Measurements from ENCODE around the gene NNT. TPM values are rescaled to one million over a fixed set of nuclear protein-coding genes. Genes with fewer than 3 reads are reported as not detected.

Gene NNT
- total and polyA plus RNA-seq, 10 donors, result 9.7 to 70.9 (median 52.9) TPM

GRCh38 chr5:43639566-43639965 lies 36.6 kb downstream of the NNT start:
- intact Hi-C loops (cut with DNase I; ENCODE audit: low total_unique reads), result no loop called here
- no peak for DNase-seq
- no peak overlapping the region for H3K4me3 ChIP-seq
- no peak overlapping the region for H3K27ac ChIP-seq
- 93 to 98% (median 97%) methylated on average over 1 of the region's 1 CpG for WGBS, 5 donors
- peaks cover 0 to 15% (median 0%) of the 10 kb centered on the region in 6 donors for H3K4me1 ChIP-seq
- H3K27me3 ChIP-seq (replicated peaks in 1 of 7), result no peaks in the 10 kb centered on the region
- no peaks in the 10 kb centered on the region for H3K9me3 ChIP-seq
- no peak for TF ChIP-seq CTCF (IDR thresholded peaks at IDR 0.05 in 8 of 11, conservative IDR thresholded peaks at IDR 0.05 in 3 of 11)
- no peak for TF ChIP-seq POLR2A (IDR thresholded peaks at IDR 0.05)
- no peak for TF ChIP-seq POLR2AphosphoS5 (IDR thresholded peaks at IDR 0.05)
- peaks cover 0 to 58% (median under 1%) of the 10 kb centered on the region in 6 donors for H3K36me3 ChIP-seq

- DNase-seq, result no peak
- H3K27me3 ChIP-seq (replicated peaks in 1 of 7), result no peaks in the 10 kb centered on the region
- 92 to 98% (median 96%) methylated on average over 2 of the region's 2 CpGs for WGBS, 5 donors
- H3K4me3 ChIP-seq, result no peak overlapping the region
- no peak for TF ChIP-seq CTCF (IDR thresholded peaks at IDR 0.05 in 8 of 11, conservative IDR thresholded peaks at IDR 0.05 in 3 of 11)
- TF ChIP-seq POLR2AphosphoS5 (IDR thresholded peaks at IDR 0.05), result no peak
- TF ChIP-seq POLR2A (IDR thresholded peaks at IDR 0.05), result no peak
- no peaks in the 10 kb centered on the region for H3K9me3 ChIP-seq
- peaks cover 0 to 8% (median 0%) of the 10 kb centered on the region in 6 donors for H3K4me1 ChIP-seq
- H3K36me3 ChIP-seq, result peaks cover 0 to 60% (median 21%) of the 10 kb centered on the region in 6 donors
- intact Hi-C loops (cut with DNase I; ENCODE audit: low total_unique reads), result no loop called here
- no peak overlapping the region for H3K27ac ChIP-seq
Observed at GRCh38 chr5:43642428-43642827, 39.4 kb downstream of the NNT start.

GRCh38 chr5:43643327-43643726 lies 40.3 kb downstream of the NNT start:
- H3K4me1 ChIP-seq, result peaks cover 0 to 4% (median 0%) of the 10 kb centered on the region in 6 donors
- WGBS, 5 donors, result 93 to 100% (median 98%) methylated on average over 1 of the region's 1 CpG
- H3K27ac ChIP-seq, result no peak overlapping the region
- DNase-seq, result no peak
- TF ChIP-seq POLR2AphosphoS5 (IDR thresholded peaks at IDR 0.05) (no peak), POLR2A (IDR thresholded peaks at IDR 0.05) (no peak), CTCF (IDR thresholded peaks at IDR 0.05 in 8 of 11, conservative IDR thresholded peaks at IDR 0.05 in 3 of 11) (no peak)
- no peaks in the 10 kb centered on the region for H3K27me3 ChIP-seq (replicated peaks in 1 of 7)
- intact Hi-C loops (cut with DNase I; ENCODE audit: low total_unique reads), result no loop called here
- H3K4me3 ChIP-seq, result no peak overlapping the region
- peaks cover 0 to 63% (median 27%) of the 10 kb centered on the region in 6 donors for H3K36me3 ChIP-seq
- H3K9me3 ChIP-seq, result no peaks in the 10 kb centered on the region

- Histone ChIP-seq H3K4me1 (peaks cover 0 to under 1% (median 0%) of the 10 kb centered on the region in 6 donors), H3K4me3 (no peak overlapping the region), H3K27me3 (replicated peaks in 1 of 7) (no peaks in the 10 kb centered on the region), H3K36me3 (peaks cover 0 to 68% (median 31%) of the 10 kb centered on the region in 6 donors), H3K9me3 (no peaks in the 10 kb centered on the region), H3K27ac (no peak overlapping the region)
- no peak for TF ChIP-seq CTCF (IDR thresholded peaks at IDR 0.05 in 8 of 11, conservative IDR thresholded peaks at IDR 0.05 in 3 of 11)
- TF ChIP-seq POLR2A (IDR thresholded peaks at IDR 0.05), result no peak
- no peak for TF ChIP-seq POLR2AphosphoS5 (IDR thresholded peaks at IDR 0.05)
- no peak for DNase-seq
- WGBS, 5 donors, result 82 to 92% (median 90%) methylated on average over 2 of the region's 2 CpGs
- intact Hi-C loops (cut with DNase I; ENCODE audit: low total_unique reads), result no loop called here
Observed at GRCh38 chr5:43643750-43644149, 40.8 kb downstream of the NNT start.

Measured in spleen (tissue), 11 donors.